K562 (cell line): ENCODE measurements around the gene WDR46. TPM values are rescaled to one million over a fixed set of nuclear protein-coding genes. Genes with fewer than 3 reads are reported as not detected.

Experiments
- BCL6 ChIP-seq: fragments of 250-450 bp; sonication (Bioruptor Pico); IDR thresholded peaks from 2 replicates; pipeline ENCODE4 v1.4.0; 2020
- BCOR ChIP-seq: fragments of 450-650 bp; IDR thresholded peaks from 2 replicates; pipeline ENCODE4 v1.6.1; 2016
- ELF2 ChIP-seq: fragments of 250-450 bp; sonication (Bioruptor Pico); IDR thresholded peaks from 2 replicates; pipeline ENCODE4 v1.5.0; 2021; ENCODE audit warnings: mild to moderate bottlenecking
- FOXK1 ChIP-seq: sonication (generic); formaldehyde crosslinking; IDR thresholded peaks from 2 replicates; pipeline ENCODE4 v1.8.0; 2022; ENCODE audit warnings: missing genetic modification reagents, mild to moderate bottlenecking, borderline replicate concordance
- GTF2A2 ChIP-seq: IDR thresholded peaks from 2 replicates; pipeline ENCODE4 v1.6.1; 2016; ENCODE audit warnings: mild to moderate bottlenecking, missing genetic modification characterization, missing compliant biosample characterization
- HNRNPH1 ChIP-seq: fragments of 200-400 bp; formaldehyde crosslinking; optimal IDR thresholded peaks from 2 replicates; pipeline ENCODE3; 2017; ENCODE audit warnings: low read depth, mild to moderate bottlenecking, low read length, moderate library complexity
- KHSRP ChIP-seq: fragments of 450-650 bp; IDR thresholded peaks from 2 replicates; pipeline ENCODE4 v1.6.1; 2017
- MAFK ChIP-seq: IDR thresholded peaks from 2 replicates; pipeline ENCODE4 v1.6.1; 2011; ENCODE audit warnings: low read length, improper control_type of control experiment
- NCOA2 ChIP-seq, 2 experiments: fragments of 450-650 bp; IDR thresholded peaks; 2 replicates each; pipeline ENCODE4 v1.6.1; 2018; ENCODE audit warnings: mild to moderate bottlenecking in 2 of 2, moderate library complexity in 1 of 2; ENCODE audit not compliant: partially characterized antibody in 2 of 2
- ZBTB40 ChIP-seq, 2 experiments: fragments of 450-650 bp in 1 of 2; sonication (generic) in 1 of 2; formaldehyde crosslinking in 1 of 2; IDR thresholded peaks; 2 replicates each; pipeline versions ENCODE4 v1.7.1 to v1.9.0; 2016 to 2022; ENCODE audit warnings: inconsistent platforms in 1 of 2, mild to moderate bottlenecking in 1 of 2, missing genetic modification reagents in 1 of 2
- ZNF384 ChIP-seq: IDR thresholded peaks from 2 replicates; pipeline ENCODE4 v1.6.1; 2012; ENCODE audit warnings: low read depth, low read length, improper control_type of control experiment
- ZNF780A ChIP-seq: fragments of 250-450 bp; sonication (Bioruptor Pico); IDR thresholded peaks from 2 replicates; pipeline ENCODE4 v1.5.0; 2021; ENCODE audit warnings: mild to moderate bottlenecking
- polyA plus RNA-seq, 8 experiments: library from polyadenylated mRNA; depleted of rRNA in 4 of 8; stranded (reverse) in 5 of 8; unstranded in 3 of 8; fragments of >200 nt; fragmentation: Nextera tagmentation in 2 of 8; fragmentation: Illumina TruSeq in 1 of 8; extraction: Ambion mirVana in 2 of 8; extraction: Trizol in 1 of 8; gene quantifications; 2 replicates each; pipeline versions ENCODE4 v1.2.1 to v1.2.3, GENCODE V29; 2011 to 2014; ENCODE audit warnings: inconsistent platforms in 1 of 8, missing spikeins in 1 of 8
- total RNA-seq, 7 experiments: library from RNA; depleted of rRNA in 6 of 7; stranded (reverse); fragments of >200 nt in 6 of 7; fragmentation: Illumina TruSeq in 2 of 7; extraction: Trizol in 2 of 7; gene quantifications; 2 replicates each; pipeline versions ENCODE4 v1.2.1 to v1.2.3, GENCODE V29; 2011 to 2021; ENCODE audit warnings: low replicate concordance in 1 of 7
- TF ChIP-seq, protein P1 (sequence below): fragments of 450-650 bp; formaldehyde crosslinking; IDR thresholded peaks from 2 replicates; pipeline ENCODE4 v1.4.0; 2020; ENCODE audit warnings: mild to moderate bottlenecking, moderate library complexity
- TF ChIP-seq, protein P2 (sequence below): sonication (generic); formaldehyde crosslinking; IDR thresholded peaks from 2 replicates; pipeline ENCODE4 v1.8.0; 2022; ENCODE audit warnings: mild to moderate bottlenecking, missing genetic modification reagents
- TF ChIP-seq, protein P3 (sequence below): fragments of 450-650 bp; IDR thresholded peaks from 2 replicates; pipeline ENCODE4 v1.6.1; 2016; ENCODE audit warnings: missing biosample characterization, missing genetic modification characterization

The WDR46 gene
- total and polyA plus RNA-seq, 9 of the 15 experiments (the other 6 are each of a cell fraction or from before 2014, with no cell fraction given), result 8.9 to 146 (median 93.1) TPM

GRCh38 chr6:33299237-33299944 lies 10.4 kb upstream of the WDR46 start (continued):
- TF ChIP-seq, protein P1, sequence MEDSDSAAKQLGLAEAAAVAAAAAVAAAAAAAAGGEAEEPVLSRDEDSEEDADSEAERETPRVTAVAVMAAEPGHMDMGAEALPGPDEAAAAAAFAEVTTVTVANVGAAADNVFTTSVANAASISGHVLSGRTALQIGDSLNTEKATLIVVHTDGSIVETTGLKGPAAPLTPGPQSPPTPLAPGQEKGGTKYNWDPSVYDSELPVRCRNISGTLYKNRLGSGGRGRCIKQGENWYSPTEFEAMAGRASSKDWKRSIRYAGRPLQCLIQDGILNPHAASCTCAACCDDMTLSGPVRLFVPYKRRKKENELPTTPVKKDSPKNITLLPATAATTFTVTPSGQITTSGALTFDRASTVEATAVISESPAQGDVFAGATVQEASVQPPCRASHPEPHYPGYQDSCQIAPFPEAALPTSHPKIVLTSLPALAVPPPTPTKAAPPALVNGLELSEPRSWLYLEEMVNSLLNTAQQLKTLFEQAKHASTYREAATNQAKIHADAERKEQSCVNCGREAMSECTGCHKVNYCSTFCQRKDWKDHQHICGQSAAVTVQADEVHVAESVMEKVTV (CRISPR knock-in tag), result peak; percentile 77
- TF ChIP-seq KHSRP, result no peak
- no peak for TF ChIP-seq NCOA2 (IDR thresholded peaks at IDR 0.05; ENCODE audit: partially characterized antibody in 2 of 2)
- peak; percentile 17; the same call in 1 of the 2 replicates for TF ChIP-seq FOXK1 (CRISPR knock-in tag)
- TF ChIP-seq ZNF384, result no peak; the same call in 1 of the 2 replicates
- TF ChIP-seq BCOR, result peak; percentile 32; the same call in 1 of the 2 replicates
- TF ChIP-seq ELF2 (CRISPR knock-in tag), result peak; percentile 49
- no peak for TF ChIP-seq GTF2A2
- TF ChIP-seq, protein P2, sequence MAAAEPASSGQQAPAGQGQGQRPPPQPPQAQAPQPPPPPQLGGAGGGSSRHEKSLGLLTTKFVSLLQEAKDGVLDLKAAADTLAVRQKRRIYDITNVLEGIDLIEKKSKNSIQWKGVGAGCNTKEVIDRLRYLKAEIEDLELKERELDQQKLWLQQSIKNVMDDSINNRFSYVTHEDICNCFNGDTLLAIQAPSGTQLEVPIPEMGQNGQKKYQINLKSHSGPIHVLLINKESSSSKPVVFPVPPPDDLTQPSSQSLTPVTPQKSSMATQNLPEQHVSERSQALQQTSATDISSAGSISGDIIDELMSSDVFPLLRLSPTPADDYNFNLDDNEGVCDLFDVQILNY (CRISPR knock-in tag), result 0 out of 2 replicates have a peak, but pooled peaks have one; percentile 86
- TF ChIP-seq ZNF780A, result peak; percentile 78; the same call in 1 of the 2 replicates
- TF ChIP-seq BCL6 (CRISPR knock-in tag), result no peak
- no peak for TF ChIP-seq HNRNPH1
- TF ChIP-seq ZBTB40 (IDR thresholded peaks at IDR 0.05), result peak; percentile 90
- no peak for TF ChIP-seq ZBTB40 (CRISPR knock-in tag; IDR thresholded peaks at IDR 0.05)
- TF ChIP-seq, protein P3, sequence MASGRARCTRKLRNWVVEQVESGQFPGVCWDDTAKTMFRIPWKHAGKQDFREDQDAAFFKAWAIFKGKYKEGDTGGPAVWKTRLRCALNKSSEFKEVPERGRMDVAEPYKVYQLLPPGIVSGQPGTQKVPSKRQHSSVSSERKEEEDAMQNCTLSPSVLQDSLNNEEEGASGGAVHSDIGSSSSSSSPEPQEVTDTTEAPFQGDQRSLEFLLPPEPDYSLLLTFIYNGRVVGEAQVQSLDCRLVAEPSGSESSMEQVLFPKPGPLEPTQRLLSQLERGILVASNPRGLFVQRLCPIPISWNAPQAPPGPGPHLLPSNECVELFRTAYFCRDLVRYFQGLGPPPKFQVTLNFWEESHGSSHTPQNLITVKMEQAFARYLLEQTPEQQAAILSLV, result peak; percentile 3; the same call in 1 of the 2 replicates
- TF ChIP-seq MAFK, result no peak
